ACHN (cell line): ENCODE data around the gene LRFN2.

Source experiments
- DNase-seq: peaks from one replicate; pipeline ENCODE4 v3.0.0-alpha.2; 2015
- in situ Hi-C: cut with HindIII; loops from 2 replicates; pipeline ENCODE4 v1.10.0; 2017; ENCODE audit warnings: low sequenced_read_pairs, low pct_ligation_motif_present, low pct_unique_long_range_greater_than_20kb

LRFN2 gene

GRCh38 chr6:40597301-40597700 lies 10.1 kb upstream of the LRFN2 start:
- in situ Hi-C loops = no loop called here

GRCh38 chr6:40588480-40588879 lies 1.3 kb upstream of the LRFN2 start:
- in situ Hi-C loops = no loop called here
- DNase-seq = no peak

More at GRCh38 chr6:40597301-40597700, 10.1 kb upstream of the LRFN2 start:
- no peak for DNase-seq

GRCh38 chr6:40588070-40588384 lies 863 bp upstream of the LRFN2 start:
- in situ Hi-C loops = no loop called here
- DNase-seq = no peak

DNA sequence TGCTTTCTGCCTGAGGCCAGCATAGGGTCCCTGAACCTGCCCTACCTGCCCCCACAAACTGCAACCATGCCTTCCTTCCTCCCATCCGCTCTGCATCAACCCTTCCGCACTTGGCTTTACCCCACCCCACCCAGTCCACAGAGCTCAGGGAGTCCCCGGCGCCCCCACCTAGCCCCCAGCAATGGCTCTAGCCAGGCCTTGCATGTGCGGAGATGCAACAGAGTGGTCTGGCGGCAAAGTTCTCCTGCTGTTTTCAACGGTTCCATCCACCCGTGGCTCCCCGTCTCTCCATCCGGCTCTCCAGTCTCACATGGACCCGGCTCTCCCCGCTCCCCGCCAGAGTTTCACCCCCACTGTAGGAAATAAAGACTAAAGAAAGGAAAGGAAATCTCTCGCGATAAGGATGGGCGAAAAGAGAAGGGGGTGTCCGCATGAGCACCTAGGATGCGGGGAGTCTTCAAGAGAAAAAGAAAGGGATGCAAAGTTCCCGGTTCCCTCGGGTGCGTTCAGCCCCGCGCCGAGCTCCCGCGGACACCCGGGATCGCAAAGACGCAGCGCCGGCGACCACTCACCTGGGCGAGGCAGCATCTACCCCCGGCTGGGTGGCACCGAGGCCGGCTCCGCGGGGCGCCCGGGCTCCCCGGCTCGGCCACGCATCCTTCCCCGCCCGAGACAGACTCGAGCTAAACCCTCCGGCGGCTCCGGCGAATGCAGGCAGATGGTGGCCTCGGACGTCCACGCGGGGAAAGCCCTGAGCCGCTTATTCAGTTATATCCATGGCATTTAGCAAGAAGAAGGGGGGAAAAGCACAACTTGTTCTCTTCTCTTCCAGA lies 579 bp downstream of the LRFN2 start:
- in situ Hi-C loops = no loop called here
- DNase-seq = no peak

- DNase-seq = no peak
- in situ Hi-C loops = no loop called here
These were observed 1.4 kb downstream of the LRFN2 start for GRCh38 chr6:40585651-40586269.

- in situ Hi-C loops = no loop called here
- no peak for DNase-seq
These were observed 1.9 kb downstream of the LRFN2 start for GRCh38 chr6:40585223-40585622.

- no peak for DNase-seq
- in situ Hi-C loops = no loop called here
These were observed 2.4 kb downstream of the LRFN2 start for GRCh38 chr6:40584741-40585140.

- DNase-seq = no peak
- in situ Hi-C loops = no loop called here
These were observed 3.5 kb downstream of the LRFN2 start for GRCh38 chr6:40583709-40584108.

DNA sequence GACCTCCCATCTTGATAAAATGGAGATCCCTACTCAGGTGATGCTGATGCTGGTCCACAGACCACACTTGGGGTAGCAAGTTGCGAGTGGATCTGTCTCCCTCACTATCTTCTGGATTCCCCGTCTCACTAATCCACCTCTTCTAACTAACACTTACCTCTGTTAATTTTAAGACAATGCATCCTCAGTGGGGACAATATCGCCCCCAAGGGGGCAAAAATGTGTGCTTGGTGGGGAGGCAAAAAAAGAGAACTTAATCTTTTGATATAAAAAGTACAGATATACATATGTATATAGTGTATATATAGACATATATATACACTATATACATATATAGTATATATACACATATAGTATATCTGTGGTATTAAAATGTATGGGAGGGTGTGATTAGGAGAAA lies 4.3 kb downstream of the LRFN2 start:
- in situ Hi-C loops = no loop called here

DNA sequence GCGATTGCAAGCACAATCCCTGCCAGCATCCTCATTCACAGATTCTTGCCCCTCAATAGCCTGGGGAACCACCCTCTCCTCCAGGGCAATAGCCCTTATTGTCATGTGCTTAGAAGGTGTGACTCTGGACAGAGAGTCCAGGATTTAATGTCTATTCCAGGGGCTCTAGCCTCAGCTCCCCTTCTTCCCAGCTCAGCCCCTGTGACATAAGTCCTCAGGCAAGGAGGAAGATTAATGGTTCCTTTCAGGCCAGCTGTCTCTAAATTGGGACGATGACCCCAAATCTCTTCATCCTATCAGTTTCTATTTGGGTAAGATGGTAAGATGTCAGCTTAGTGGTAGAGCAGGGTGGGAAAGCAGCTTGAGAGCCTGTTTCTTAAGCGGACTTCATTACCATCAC lies 8.1 kb downstream of the LRFN2 start:
- in situ Hi-C loops = no loop called here
- DNase-seq = no peak

More for the DNA sequence above, 4.3 kb downstream of the LRFN2 start:
- no peak for DNase-seq

GRCh38 chr6:40577672-40578071 lies 9.5 kb downstream of the LRFN2 start:
- no peak for DNase-seq
- in situ Hi-C loops = no loop called here

GRCh38 chr6:40573221-40573620 lies 13.9 kb downstream of the LRFN2 start:
- in situ Hi-C loops = no loop called here
- DNase-seq = no peak

- in situ Hi-C loops = no loop called here
- no peak for DNase-seq
These were observed 17.8 kb downstream of the LRFN2 start for GRCh38 chr6:40569162-40569910.

DNA sequence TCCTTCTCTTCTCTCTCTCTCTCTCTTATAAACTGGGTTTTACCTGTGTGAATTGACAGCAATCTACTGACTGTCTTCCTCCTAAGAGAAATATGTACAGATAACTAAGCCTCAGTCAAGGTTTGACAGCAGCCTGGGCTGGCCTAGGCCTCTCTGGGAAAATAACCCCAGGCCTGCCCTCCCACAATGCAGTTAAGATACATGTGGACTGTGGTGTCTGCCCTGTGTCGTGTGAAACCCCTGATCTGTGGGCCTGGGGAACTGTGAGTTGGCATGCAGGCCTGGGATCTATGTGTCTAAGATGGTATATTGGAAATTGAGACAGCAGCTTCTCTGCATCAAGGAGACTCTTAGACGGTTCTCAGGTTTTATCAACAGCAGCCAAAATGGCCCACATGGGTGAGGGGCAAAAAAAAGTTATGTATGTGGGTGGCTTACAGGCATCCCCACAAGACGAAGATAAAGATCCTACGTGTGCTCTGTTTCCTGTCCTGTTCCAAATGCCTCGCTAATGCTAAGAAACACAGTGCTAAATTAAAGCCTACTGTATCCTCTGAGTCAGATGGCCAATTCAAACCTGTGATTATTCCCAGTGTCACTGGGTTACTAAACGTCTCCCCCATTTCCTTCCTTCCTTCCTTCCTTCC lies 19.0 kb downstream of the LRFN2 start:
- no peak for DNase-seq
- in situ Hi-C loops = no loop called here

DNA sequence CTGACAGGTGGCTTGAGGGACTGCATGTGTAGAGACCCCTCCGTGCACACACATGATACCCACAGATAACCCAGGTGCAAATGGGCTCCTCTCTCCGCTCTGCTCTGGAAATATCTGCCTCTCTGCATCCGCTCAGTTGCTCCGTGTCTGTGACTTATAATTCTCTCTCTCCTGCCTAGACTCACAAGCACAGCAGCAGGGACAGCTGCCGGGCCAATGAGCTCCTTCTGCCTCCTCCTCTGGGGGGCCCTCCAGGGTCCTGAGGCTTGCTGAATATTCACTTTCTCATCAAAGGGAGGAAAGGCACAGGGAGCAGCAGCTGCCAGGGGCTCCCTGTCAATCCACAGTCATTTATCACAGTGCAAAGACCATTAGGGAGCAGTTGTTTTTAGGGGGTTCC lies 24.1 kb downstream of the LRFN2 start:
- in situ Hi-C loops = no loop called here
- no peak for DNase-seq

GRCh38 chr6:40559056-40559455 lies 28.1 kb downstream of the LRFN2 start:
- in situ Hi-C loops = no loop called here
- DNase-seq = no peak

- in situ Hi-C loops = no loop called here
- DNase-seq = no peak
These were observed 29.1 kb downstream of the LRFN2 start for GRCh38 chr6:40558102-40558501.

- in situ Hi-C loops = no loop called here
- no peak for DNase-seq
These were observed 30.3 kb downstream of the LRFN2 start for GRCh38 chr6:40556881-40557280.

DNA sequence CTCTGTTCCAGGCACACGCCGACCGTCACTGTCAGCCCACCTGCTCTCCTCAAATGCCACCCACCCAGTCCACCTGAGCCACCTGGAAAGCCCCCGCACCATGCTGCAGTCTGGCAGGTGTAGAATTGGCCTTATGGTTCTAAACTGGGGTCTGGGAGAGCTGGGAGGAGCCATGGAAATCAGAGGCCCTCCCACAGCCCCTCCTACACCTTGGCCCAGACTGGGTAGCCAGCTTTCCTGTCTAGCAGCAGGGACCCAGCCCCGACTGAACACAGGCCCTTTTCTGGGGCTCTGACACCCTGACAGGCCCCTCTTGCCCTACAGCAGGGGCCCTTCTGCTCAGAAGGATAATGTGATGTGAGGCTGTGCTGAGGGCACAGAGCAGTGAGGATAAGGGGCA lies 31.1 kb downstream of the LRFN2 start:
- DNase-seq = no peak
- in situ Hi-C loops = no loop called here
